SK-N-MC (cell line): ENCODE data around the gene PAN3.

Experiments used
- EZH2 ChIP-seq: fragments of 200-600 bp; sonication (generic); IDR thresholded peaks from one replicate; pipeline ENCODE4 v1.6.1; 2017; ENCODE audit warnings: antibody characterized with exemption
- FOXP2 ChIP-seq: optimal IDR thresholded peaks from 2 replicates; pipeline ENCODE3; 2011; ENCODE audit warnings: mild to moderate bottlenecking, moderate library complexity; ENCODE audit not compliant: insufficient read depth; ENCODE audit errors: extremely low read length, control extremely low read depth
- POLR2AphosphoS5 ChIP-seq: IDR thresholded peaks from 2 replicates; pipeline ENCODE4 v1.6.1; 2012; ENCODE audit warnings: mild to moderate bottlenecking, low read depth, low read length, borderline replicate concordance

DNA sequence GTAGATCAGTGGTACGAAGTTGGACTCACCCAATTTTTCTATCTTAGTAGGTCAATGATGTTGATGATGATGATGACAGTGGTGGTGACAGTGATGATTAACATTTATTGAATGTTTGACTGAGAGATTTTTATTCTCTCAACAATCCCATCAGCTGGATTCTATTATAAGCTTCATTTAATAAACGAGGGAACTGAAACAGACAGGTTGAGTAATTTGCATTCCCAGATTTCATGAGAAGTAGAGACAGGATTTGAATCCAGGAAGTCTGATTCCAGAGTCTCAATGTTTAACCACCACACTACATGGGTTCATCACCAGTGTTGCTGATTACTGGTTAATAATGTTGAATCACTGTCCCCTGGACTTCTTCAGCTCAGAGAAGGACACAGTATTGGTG is 187.7 kb downstream of the PAN3 start:
- no peak for TF ChIP-seq POLR2AphosphoS5
- no peak for TF ChIP-seq EZH2
- no peak for TF ChIP-seq FOXP2
